Ovary (tissue), 3 donors: Measurements from ENCODE around the gene GRB14.

Experiments
- CTCF ChIP-seq, 3 donors: fragments of 450-650 bp in 2 of 3; fragments of 200-600 bp in 1 of 3; IDR thresholded peaks; one replicate each; pipeline versions ENCODE4 v1.5.1 to v1.8.0; 2016 to 2022; ENCODE audit warnings: antibody characterized with exemption in 3 of 3, mild to moderate bottlenecking in 1 of 3
- EP300 ChIP-seq: sonication (generic); formaldehyde crosslinking; IDR thresholded peaks from one replicate; pipeline ENCODE4 v1.6.1; 2017; ENCODE audit warnings: antibody characterized with exemption
- POLR2A ChIP-seq: fragments of 450-650 bp; IDR thresholded peaks from one replicate; pipeline ENCODE4 v1.6.1; 2017; ENCODE audit warnings: antibody characterized with exemption, mild to moderate bottlenecking, moderate library complexity
- donor health status: DM: no; HTN: no; CAD: no.

DNA sequence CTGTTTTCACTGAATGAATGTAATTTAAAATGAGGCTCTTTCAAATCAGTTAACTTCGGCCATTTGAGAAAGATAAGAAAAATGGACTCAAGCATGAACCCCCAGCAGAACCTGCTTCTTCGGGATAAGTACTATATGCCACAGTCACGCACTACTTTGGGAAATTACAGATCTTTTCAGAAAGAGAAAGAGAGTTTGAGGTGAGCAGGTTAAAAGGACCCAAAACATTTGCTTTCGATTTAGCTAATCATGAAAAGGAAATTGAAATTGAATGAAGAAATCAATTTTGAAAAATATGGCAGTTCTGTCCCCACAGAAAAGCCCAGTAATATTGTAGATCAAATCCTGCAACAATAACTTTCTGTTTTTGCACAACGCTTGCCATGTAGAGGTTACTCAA is 156.9 kb downstream of the GRB14 start:
- no peak for TF ChIP-seq CTCF (IDR thresholded peaks at IDR 0.05)
- no peak for TF ChIP-seq EP300
- TF ChIP-seq POLR2A: no peak
